H1 (cell line): ENCODE data around the gene RIPOR1. TPM values are rescaled to one million over a fixed set of nuclear protein-coding genes. Genes with fewer than 3 reads are reported as not detected.

Experiments used
- CTCF ChIA-PET: fragments of 300-600 bp; sonication (Branson Sonifier 250); formaldehyde crosslinking; loops from one replicate; lab custom pipeline; 2021; ENCODE audit not compliant: partially characterized antibody; lab: Charles Lee
- POLR2A ChIA-PET: fragments of 300-600 bp; sonication (Branson Sonifier 250); formaldehyde crosslinking; loops from one replicate; lab custom pipeline; 2021; ENCODE audit warnings: inconsistent platforms; ENCODE audit not compliant: partially characterized antibody; lab: Charles Lee
- DNase-seq, 2 experiments: peaks; one replicate each; pipeline versions ENCODE4 v3.0.0 to v3.0.0-alpha.2; 2010 to 2022; ENCODE audit warnings: low spot score in 2 of 2, low read depth in 1 of 2, mixed read lengths in 1 of 2
- FAIRE-seq: peaks from 2 replicates; lab custom pipeline; 2011; peaks lifted over from hg19 to GRCh38; lab: Jason Lieb, UNC
- H2AFZ ChIP-seq: 2 replicates; pipeline ENCODE4 v1.8.1; 2012; ENCODE audit warnings: low read length, inconsistent platforms
- H2AK5ac ChIP-seq: 2 replicates; pipeline ENCODE4 v1.6.1; 2013; ENCODE audit warnings: low read depth, low read length
- H2BK120ac ChIP-seq: replicated peaks from 2 replicates; pipeline ENCODE3; 2013; ENCODE audit warnings: low read depth, low read length, inconsistent platforms
- H2BK12ac ChIP-seq: 2 replicates; pipeline ENCODE4 v1.6.1; 2013; ENCODE audit warnings: low read depth, low read length
- H2BK15ac ChIP-seq: 2 replicates; pipeline ENCODE4 v1.6.1; 2013; ENCODE audit warnings: low read length
- H2BK20ac ChIP-seq: 2 replicates; pipeline ENCODE4 v1.6.1; 2013; ENCODE audit warnings: low read length
- H2BK5ac ChIP-seq: 2 replicates; pipeline ENCODE4 v1.6.1; 2013; ENCODE audit warnings: low read depth, low read length
- H3K14ac ChIP-seq: 2 replicates; pipeline ENCODE4 v1.6.1; 2013; ENCODE audit warnings: inconsistent platforms; ENCODE audit not compliant: insufficient read length
- H3K18ac ChIP-seq: 2 replicates; pipeline ENCODE4 v1.6.1; 2013; ENCODE audit warnings: low read length; ENCODE audit errors: extremely low read depth
- H3K23ac ChIP-seq: 2 replicates; pipeline ENCODE4 v1.6.1; 2013; ENCODE audit warnings: inconsistent platforms; ENCODE audit not compliant: insufficient read length
- H3K23me2 ChIP-seq: 2 replicates; pipeline ENCODE4 v1.6.1; 2013; ENCODE audit warnings: low read depth, low read length
- H3K27ac ChIP-seq: 2 replicates; pipeline ENCODE4 v1.6.1; 2011; ENCODE audit warnings: low read depth, low read length, inconsistent platforms
- H3K27me3 ChIP-seq, 4 experiments: replicated peaks in 1 of 4; 1 replicate in 1 of 4; 2 replicates in 3 of 4; pipeline versions ENCODE4 v1.6.1 to v1.8.1; 2011 to 2013; ENCODE audit warnings: low read length in 3 of 4, mild to moderate bottlenecking in 3 of 4, inconsistent platforms in 2 of 4, mixed read lengths in 2 of 4, moderate library complexity in 1 of 4; ENCODE audit not compliant: control insufficient read depth in 3 of 4, insufficient read depth in 3 of 4; ENCODE audit errors: extremely low read depth in 1 of 4
- H3K36me3 ChIP-seq, 4 experiments: 2 replicates each; pipeline versions ENCODE4 v1.6.1 to v1.8.1; 2011 to 2013; ENCODE audit warnings: mild to moderate bottlenecking in 4 of 4, low read length in 3 of 4, moderate library complexity in 2 of 4, control low read depth in 1 of 4, inconsistent platforms in 1 of 4; ENCODE audit not compliant: insufficient read depth in 4 of 4, control insufficient read depth in 2 of 4
- H3K4ac ChIP-seq: replicated peaks from 2 replicates; pipeline ENCODE3; 2013; ENCODE audit warnings: low read length, low read depth, mixed read lengths, inconsistent platforms; ENCODE audit not compliant: insufficient read length
- H3K4me1 ChIP-seq, 4 experiments: replicated peaks in 1 of 4; 1 replicate in 1 of 4; 2 replicates in 3 of 4; pipeline versions ENCODE4 v1.6.1 to v1.8.1; 2011 to 2013; ENCODE audit warnings: low read length in 3 of 4, inconsistent platforms in 2 of 4, mixed read lengths in 1 of 4; ENCODE audit not compliant: insufficient read depth in 4 of 4, control insufficient read depth in 3 of 4
- H3K4me2 ChIP-seq, 2 experiments: 2 replicates each; pipeline versions ENCODE4 v1.6.1 to v1.8.1; 2011 to 2013; ENCODE audit warnings: low read depth in 2 of 2, low read length in 2 of 2, control low read depth in 1 of 2, inconsistent platforms in 1 of 2, mild to moderate bottlenecking in 1 of 2; ENCODE audit not compliant: insufficient read depth in 1 of 2
- H3K4me3 ChIP-seq, 4 experiments: fragments of 200-600, 300-600 bp in 1 of 4; sonication (generic), shearing (Covaris generic), sonication (Bioruptor Twin) in 1 of 4; 2 replicates each; pipeline versions ENCODE4 v1.5.1 to v1.8.1; 2011 to 2016; ENCODE audit warnings: low read length in 4 of 4, low read depth in 3 of 4, control low read depth in 2 of 4, inconsistent platforms in 2 of 4, mild to moderate bottlenecking in 2 of 4, mixed read lengths in 1 of 4, moderate library complexity in 1 of 4; ENCODE audit not compliant: insufficient read depth in 2 of 4; ENCODE audit errors: extremely low read depth in 1 of 4
- H3K56ac ChIP-seq: replicated peaks from 2 replicates; pipeline ENCODE3; 2013; ENCODE audit warnings: low read depth, mild to moderate bottlenecking, mixed read lengths, low read length, inconsistent platforms; ENCODE audit not compliant: insufficient read length
- H3K79me1 ChIP-seq: 2 replicates; pipeline ENCODE4 v1.6.1; 2013; ENCODE audit warnings: low read depth, low read length, control low read depth
- H3K79me2 ChIP-seq, 2 experiments: 2 replicates each; pipeline versions ENCODE4 v1.6.1 to v1.8.1; 2012 to 2013; ENCODE audit warnings: low read length in 2 of 2, mild to moderate bottlenecking in 2 of 2, inconsistent platforms in 1 of 2; ENCODE audit not compliant: insufficient read depth in 2 of 2, control insufficient read depth in 1 of 2
- H3K9ac ChIP-seq, 4 experiments: replicated peaks in 1 of 4; 1 replicate in 1 of 4; 2 replicates in 3 of 4; pipeline versions ENCODE4 v1.6.1 to v1.8.1; 2011 to 2013; ENCODE audit warnings: low read depth in 3 of 4, low read length in 3 of 4, control low read depth in 2 of 4, mild to moderate bottlenecking in 2 of 4, moderate library complexity in 2 of 4, inconsistent platforms in 1 of 4; ENCODE audit errors: extremely low read depth in 1 of 4
- H3K9me3 ChIP-seq, 2 experiments: 2 replicates each; pipeline versions ENCODE4 v1.6.1 to v1.8.1; 2012 to 2013; ENCODE audit warnings: mild to moderate bottlenecking in 2 of 2, moderate library complexity in 2 of 2, control low read depth in 1 of 2, inconsistent platforms in 1 of 2, low read depth in 1 of 2, low read length in 1 of 2, mixed read lengths in 1 of 2; ENCODE audit not compliant: insufficient read depth in 2 of 2
- H4K20me1 ChIP-seq, 2 experiments: replicated peaks in 1 of 2; 2 replicates each; pipeline versions ENCODE3 to v1.8.1; 2011 to 2013; ENCODE audit warnings: inconsistent platforms in 2 of 2, low read length in 2 of 2, mild to moderate bottlenecking in 1 of 2; ENCODE audit not compliant: insufficient read depth in 2 of 2, control insufficient read depth in 1 of 2
- H4K5ac ChIP-seq: 2 replicates; pipeline ENCODE4 v1.6.1; 2013; ENCODE audit warnings: low read length, low read depth, mixed read lengths, inconsistent platforms; ENCODE audit not compliant: insufficient read length
- H4K8ac ChIP-seq: 2 replicates; pipeline ENCODE4 v1.8.0; 2013; ENCODE audit warnings: mild to moderate bottlenecking, moderate library complexity, low read length, inconsistent platforms; ENCODE audit not compliant: insufficient read depth; ENCODE audit errors: extremely low read depth
- H4K91ac ChIP-seq: replicated peaks from 2 replicates; pipeline ENCODE3; 2013; ENCODE audit warnings: low read length, mixed read lengths, inconsistent platforms; ENCODE audit not compliant: insufficient read length
- CHD2 ChIP-seq: IDR thresholded peaks from 2 replicates; pipeline ENCODE4 v1.6.1; 2012; ENCODE audit warnings: low read length, improper control_type of control experiment
- WGBS, 2 experiments: shearing (Covaris generic) in 1 of 2; methylation state at CpG; one replicate each; pipeline versions ENCODE4 v1.1.6 to v1.1.7; 2013 to 2015; ENCODE audit warnings: low lambda C conversion rate in 2 of 2, mixed read lengths in 2 of 2, inconsistent platforms in 1 of 2, low coverage in 1 of 2, missing lambda C conversion rate in 1 of 2; ENCODE audit not compliant: insufficient replicate concordance in 2 of 2, insufficient coverage in 1 of 2, insufficient read length in 1 of 2; ENCODE audit errors: extremely low coverage in 1 of 2, missing lambda C conversion rate in 1 of 2; 5-methylcytosine and 5-hydroxymethylcytosine counted together
- polyA plus RNA-seq, 7 experiments: library from polyadenylated mRNA; depleted of rRNA in 3 of 7; stranded (reverse) in 5 of 7; unstranded in 2 of 7; fragments of >200 nt in 5 of 7; fragments of 200-250 nt in 2 of 7; gene quantifications; 1 replicate in 5 of 7; 2 replicates in 1 of 7; 4 replicates in 1 of 7; pipeline versions ENCODE4 v1.2.1 to v1.2.3, GENCODE V29; 2011 to 2013; ENCODE audit warnings: missing spikeins in 2 of 7, mixed read lengths in 2 of 7
- total RNA-seq: library from RNA; stranded (reverse); fragmentation: NEBNext Ultra II Directional; extraction: Animal tissue kit (Norgen Biotek cat#: 25700); gene quantifications from 2 replicates; pipeline ENCODE4 v1.2.1, GENCODE V29; 2021

RIPOR1 gene
- total and polyA plus RNA-seq, 2 of the 8 experiments (the other 6 are each of a cell fraction or from before 2014, with no cell fraction given): 2.7 to 10.1 TPM

- DNase-seq (no peak), FAIRE-seq (no peak)
- Histone ChIP-seq H3K27me3 (no peaks in the 10 kb centered on the region; a peak in 3 of 7 replicates), H4K91ac (no peak overlapping the region), H2AK5ac (no peak overlapping the region), H3K4me2 (no peak overlapping the region), H2AFZ (no peak overlapping the region), H2BK20ac (no peak overlapping the region), H3K9ac (no peak overlapping the region), H4K8ac (0 out of 2 replicates have a peak overlapping the region, but pooled peaks have one; percentile 35), H3K9me3 (no peaks in the 10 kb centered on the region), H3K36me3 (no peaks in the 10 kb centered on the region), H3K4ac (no peak overlapping the region), H3K79me2 (no peaks in the 10 kb centered on the region), H3K23ac (no peak overlapping the region), H3K14ac (no peak overlapping the region), H3K18ac (no peak overlapping the region), H3K79me1 (no peaks in the 10 kb centered on the region), H4K20me1 (no peaks in the 10 kb centered on the region), H3K27ac (no peak overlapping the region), H3K4me3 (no peak overlapping the region), H3K23me2 (no peaks in the 10 kb centered on the region), H2BK5ac (no peak overlapping the region), H3K4me1 (peaks cover 0 to 4% (median 2%) of the 10 kb centered on the region in 4 experiments; a peak in 3 of 7 replicates), H2BK12ac (no peak overlapping the region; the same call in 1 of the 2 replicates), H3K56ac (no peak overlapping the region), H4K5ac (no peak overlapping the region), H2BK15ac (no peak overlapping the region), H2BK120ac (no peak overlapping the region)
- ChIA-PET POLR2A (interaction anchor here (0.7 kb wide), 1 partner anchor 39 kb away, joined by 3 read pairs; no protein-coding TSS in a partner anchor), CTCF (interaction anchor here (1.0 to 9.9 kb wide), 4 partner anchors 12 to 143 kb away, joined by 3 to 335 read pairs (median 41); partner anchors contain the start of gene ATP6V0D1)
- 91% methylated on average over 4 of the region's 4 CpGs; no CpG with 5 or more reads in 1 of the 2 experiments for WGBS, 2 experiments
- no peak for TF ChIP-seq CHD2
Observed at GRCh38 chr16:67509016-67509415, 19.6 kb upstream of the RIPOR1 start.
